Activated naive CD4-positive, alpha-beta T cell treated with anti-CD3 and anti-CD28 coated beads for 36 hours (primary cell): Measurements from ENCODE around the gene BARHL2. TPM values are rescaled to one million over a fixed set of nuclear protein-coding genes. Genes with fewer than 3 reads are reported as not detected.

Source experiments
- CTCF ChIA-PET: fragments of 350-600 bp; sonication (Branson Sonifier 250); formaldehyde crosslinking; loops from one replicate; lab custom pipeline; 2021; ENCODE audit warnings: antibody characterized with exemption; lab: Charles Lee
- DNase-seq: peaks from one replicate; pipeline ENCODE4 v3.0.0-alpha.2; 2020
- H3K27ac Mint-ChIP-seq: one replicate; pipeline ENCODE4 v1.8.0; 2021; ENCODE audit warnings: mild to moderate bottlenecking, mixed read lengths
- H3K27me3 Mint-ChIP-seq: one replicate; pipeline ENCODE4 v1.8.0; 2021; ENCODE audit warnings: low read depth, mixed read lengths
- H3K36me3 Mint-ChIP-seq: one replicate; pipeline ENCODE4 v1.8.0; 2021; ENCODE audit warnings: low read depth, mixed read lengths
- H3K4me1 Mint-ChIP-seq: one replicate; pipeline ENCODE4 v1.8.0; 2021; ENCODE audit warnings: low read depth, mixed read lengths
- H3K4me3 Mint-ChIP-seq: one replicate; pipeline ENCODE4 v1.8.0; 2021; ENCODE audit warnings: mild to moderate bottlenecking, moderate library complexity, mixed read lengths
- H3K9me3 Mint-ChIP-seq: one replicate; pipeline ENCODE4 v1.8.0; 2021; ENCODE audit warnings: mixed read lengths
- intact Hi-C: fragments of 100-400 bp; cut with micrococcal nuclease; formaldehyde crosslinking; loops from one replicate; pipeline ENCODE4 v1.15.1; 2023
- total RNA-seq, 2 experiments: library from RNA; stranded (reverse); gene quantifications; one replicate each; pipeline ENCODE4 v1.2.3, GENCODE V29; 2021

The BARHL2 gene
- total RNA-seq, 2 experiments from 2014 or later: not detected

DNA sequence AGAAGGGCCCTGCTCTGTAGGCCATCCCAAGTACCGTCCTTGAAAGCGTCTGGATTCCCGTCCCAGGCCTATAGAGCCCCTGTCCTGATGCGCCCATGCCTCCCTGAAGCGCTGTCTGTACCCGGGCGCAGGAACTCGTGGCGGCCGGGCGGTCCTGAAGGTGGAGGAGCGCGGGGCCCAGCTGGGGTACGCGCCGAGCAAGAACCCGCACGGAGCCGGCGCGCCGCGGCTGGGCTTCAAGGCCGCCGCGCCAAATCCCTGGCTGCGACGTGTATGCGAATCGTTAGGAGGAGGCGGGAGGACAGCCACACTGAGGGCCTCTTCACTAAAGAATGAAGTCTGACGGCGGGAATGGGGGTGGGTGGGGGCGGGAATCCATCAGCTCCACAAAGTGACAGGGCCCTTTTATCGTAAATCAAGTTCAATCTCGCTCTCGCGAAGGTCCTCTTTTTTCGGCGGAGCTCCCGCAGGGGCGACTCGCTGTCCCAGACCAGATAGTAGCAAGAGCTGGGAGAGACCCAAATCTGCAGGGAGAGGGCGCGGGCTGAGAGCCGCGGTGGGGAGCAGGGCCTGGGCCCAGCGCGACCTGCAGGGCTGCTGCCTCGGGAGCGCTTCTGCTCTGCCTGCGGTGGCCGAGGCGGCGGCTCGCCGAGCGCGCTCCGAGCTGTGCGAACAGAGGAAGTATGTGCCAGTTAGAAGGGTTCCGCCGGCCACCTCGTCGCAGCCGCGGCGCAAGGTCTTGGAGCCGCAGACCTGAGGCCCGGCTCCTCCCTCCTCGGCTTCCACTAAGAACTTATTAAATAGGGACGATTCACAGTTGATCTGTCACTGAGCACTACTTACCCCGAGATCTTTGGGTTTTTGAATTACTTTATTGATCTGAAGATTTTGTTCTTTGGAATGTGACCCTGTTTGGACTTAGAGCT, 10.4 kb downstream of the BARHL2 start:
- H3K27me3 Mint-ChIP-seq: peaks cover 78% of the 10 kb centered on the region
- CTCF ChIA-PET: interaction anchor here (0.6 to 2.0 kb wide), 6 partner anchors 14 to 133 kb away, joined by 3 to 11 read pairs (median 3); no protein-coding TSS in a partner anchor
- no peaks in the 10 kb centered on the region for H3K9me3 Mint-ChIP-seq
- H3K36me3 Mint-ChIP-seq: no peaks in the 10 kb centered on the region
- H3K4me3 Mint-ChIP-seq: peak overlapping the region; percentile 56
- H3K27ac Mint-ChIP-seq: no peak overlapping the region
- peaks cover 12% of the 10 kb centered on the region for H3K4me1 Mint-ChIP-seq
- intact Hi-C loops: loop anchor here (1.0 to 2.0 kb wide), 2 partner anchors 14 to 20 kb away; no protein-coding TSS in a partner anchor
- DNase-seq: no peak

DNA sequence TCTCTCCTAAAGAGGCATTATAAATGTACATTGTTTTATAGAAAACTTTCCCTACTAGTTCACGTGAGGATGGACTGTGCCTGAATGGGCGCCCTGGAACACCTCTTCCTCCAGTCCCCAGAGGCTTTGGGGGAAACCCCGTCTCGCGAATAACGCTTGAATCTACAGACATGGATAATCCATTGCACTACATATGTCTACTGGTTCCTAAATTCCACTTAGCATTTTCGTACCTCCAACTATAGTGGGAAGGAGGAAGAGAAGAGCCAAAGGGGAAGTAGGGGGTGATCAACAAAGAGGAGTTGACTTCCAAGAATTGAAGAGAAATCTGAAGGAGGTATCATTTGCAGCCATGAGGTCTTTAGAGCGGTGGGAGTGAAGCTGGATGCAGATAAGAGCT, 11.1 kb downstream of the BARHL2 start:
- DNase-seq: no peak
- H3K4me1 Mint-ChIP-seq: peaks cover 12% of the 10 kb centered on the region
- H3K9me3 Mint-ChIP-seq: no peaks in the 10 kb centered on the region
- intact Hi-C loops: loop anchor here (2.0 kb wide), 1 partner anchor 15 kb away; no protein-coding TSS in a partner anchor
- peak overlapping the region; percentile 56 for H3K4me3 Mint-ChIP-seq
- H3K36me3 Mint-ChIP-seq: no peaks in the 10 kb centered on the region
- peaks cover 76% of the 10 kb centered on the region for H3K27me3 Mint-ChIP-seq
- no peak overlapping the region for H3K27ac Mint-ChIP-seq
- CTCF ChIA-PET: interaction anchor here (0.6 to 2.0 kb wide), 5 partner anchors 15 to 273 kb away, joined by 3 to 11 read pairs (median 4); no protein-coding TSS in a partner anchor

DNA sequence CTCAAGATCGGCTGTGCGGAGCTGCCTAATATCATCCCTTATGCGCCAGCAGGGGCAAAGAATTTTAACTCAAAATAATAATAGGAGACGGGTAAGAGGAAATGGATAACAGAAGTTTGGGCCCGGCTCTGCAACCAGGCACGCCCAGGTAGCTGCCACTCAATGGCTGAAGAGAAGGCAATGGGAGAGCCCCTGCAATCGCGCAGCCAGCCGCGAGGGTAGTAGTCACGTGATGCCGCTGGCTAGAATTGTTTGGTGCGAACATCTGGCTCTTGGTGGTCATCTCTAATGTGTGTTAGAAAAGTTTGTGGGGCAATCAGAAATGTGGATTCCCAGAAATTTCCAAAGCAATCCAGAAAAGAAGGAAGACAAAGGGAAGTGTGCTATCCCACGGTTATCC, 12.3 kb downstream of the BARHL2 start:
- H3K4me1 Mint-ChIP-seq: peaks cover 12% of the 10 kb centered on the region
- intact Hi-C loops: no loop called here
- peaks cover 66% of the 10 kb centered on the region for H3K27me3 Mint-ChIP-seq
- CTCF ChIA-PET: interaction anchor here (1.3 to 2.0 kb wide), 3 partner anchors 16 to 25 kb away, joined by 3 to 11 read pairs (median 4); no protein-coding TSS in a partner anchor
- H3K36me3 Mint-ChIP-seq: no peaks in the 10 kb centered on the region
- no peak overlapping the region for H3K27ac Mint-ChIP-seq
- no peak overlapping the region for H3K4me3 Mint-ChIP-seq
- no peak for DNase-seq
- H3K9me3 Mint-ChIP-seq: no peaks in the 10 kb centered on the region

DNA sequence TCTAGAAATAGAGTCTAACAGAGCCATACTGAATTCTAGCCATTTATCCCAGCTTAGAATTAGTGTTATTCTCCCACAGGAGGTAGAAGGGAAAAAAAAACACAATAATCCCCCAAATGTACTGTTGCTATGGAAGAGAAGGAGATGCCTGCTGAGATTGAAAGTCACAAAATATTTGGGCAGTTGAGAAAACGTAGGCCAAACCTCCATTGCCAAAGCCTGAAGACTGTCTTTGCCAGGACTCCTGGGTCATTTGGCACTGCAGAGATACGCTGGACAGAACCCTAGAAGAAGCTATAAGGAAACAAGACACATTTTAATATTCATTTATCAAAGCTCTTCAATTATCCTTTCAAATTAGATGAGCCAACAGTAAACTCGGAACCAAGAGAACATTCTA, 22.3 kb downstream of the BARHL2 start:
- H3K9me3 Mint-ChIP-seq: no peaks in the 10 kb centered on the region
- H3K4me1 Mint-ChIP-seq: no peaks in the 10 kb centered on the region
- intact Hi-C loops: no loop called here
- no peak overlapping the region for H3K4me3 Mint-ChIP-seq
- CTCF ChIA-PET: no interaction called here
- DNase-seq: no peak
- no peaks in the 10 kb centered on the region for H3K36me3 Mint-ChIP-seq
- H3K27ac Mint-ChIP-seq: no peak overlapping the region
- peaks cover 18% of the 10 kb centered on the region for H3K27me3 Mint-ChIP-seq

DNA sequence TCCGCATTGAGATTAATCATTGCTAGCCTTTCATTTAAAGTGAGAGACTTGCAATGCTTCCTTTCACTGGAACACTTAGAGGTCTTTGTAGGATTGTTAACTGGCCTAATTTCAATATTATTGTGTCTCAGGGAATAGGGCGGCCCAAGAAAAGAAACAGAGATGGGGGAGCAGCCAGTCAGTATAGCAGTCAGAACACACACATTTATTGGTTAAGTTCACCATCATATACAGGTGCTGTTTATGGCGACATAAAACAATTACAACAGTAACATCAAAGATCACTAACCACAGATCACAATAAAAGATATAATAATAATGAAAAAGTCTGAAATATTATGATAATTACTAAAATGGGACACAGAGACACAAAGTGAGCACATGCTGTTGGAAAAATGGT, 29.4 kb downstream of the BARHL2 start:
- no peak for DNase-seq
- no peaks in the 10 kb centered on the region for H3K4me1 Mint-ChIP-seq
- CTCF ChIA-PET: no interaction called here
- intact Hi-C loops: no loop called here
- H3K4me3 Mint-ChIP-seq: no peak overlapping the region
- no peak overlapping the region for H3K27ac Mint-ChIP-seq
- H3K9me3 Mint-ChIP-seq: no peaks in the 10 kb centered on the region
- peaks cover 16% of the 10 kb centered on the region for H3K27me3 Mint-ChIP-seq
- no peaks in the 10 kb centered on the region for H3K36me3 Mint-ChIP-seq

DNA sequence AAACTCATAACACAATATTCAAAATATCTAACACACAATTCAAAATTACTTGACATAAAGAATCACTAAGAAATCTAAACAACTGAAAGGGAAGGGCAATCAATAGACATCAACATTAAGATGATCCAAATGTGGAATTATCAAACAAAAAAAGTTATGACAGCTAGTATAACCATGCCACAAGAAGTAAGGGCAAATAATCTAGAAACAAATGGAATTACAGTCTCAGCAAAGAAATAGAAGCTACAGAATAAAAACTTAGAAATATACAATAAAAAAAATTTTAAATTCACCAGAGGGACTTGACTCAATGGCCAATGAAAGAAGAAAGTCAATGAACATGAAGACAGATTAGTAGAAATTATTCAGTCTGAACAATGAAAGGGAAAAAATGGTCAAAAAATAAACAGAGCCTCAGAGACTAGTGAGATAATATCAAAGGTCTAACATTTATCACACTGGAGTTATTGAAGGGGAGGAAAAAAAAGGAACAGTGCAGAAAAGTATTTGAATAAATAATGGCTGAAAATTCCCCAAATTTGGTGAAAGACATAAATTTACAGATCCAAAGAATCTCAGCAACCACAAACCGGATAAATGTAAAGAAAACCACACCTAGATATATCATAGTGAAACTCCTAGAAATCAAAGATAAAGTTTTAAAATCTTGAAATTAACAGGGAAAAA, 41.8 kb downstream of the BARHL2 start:
- CTCF ChIA-PET: no interaction called here

DNA sequence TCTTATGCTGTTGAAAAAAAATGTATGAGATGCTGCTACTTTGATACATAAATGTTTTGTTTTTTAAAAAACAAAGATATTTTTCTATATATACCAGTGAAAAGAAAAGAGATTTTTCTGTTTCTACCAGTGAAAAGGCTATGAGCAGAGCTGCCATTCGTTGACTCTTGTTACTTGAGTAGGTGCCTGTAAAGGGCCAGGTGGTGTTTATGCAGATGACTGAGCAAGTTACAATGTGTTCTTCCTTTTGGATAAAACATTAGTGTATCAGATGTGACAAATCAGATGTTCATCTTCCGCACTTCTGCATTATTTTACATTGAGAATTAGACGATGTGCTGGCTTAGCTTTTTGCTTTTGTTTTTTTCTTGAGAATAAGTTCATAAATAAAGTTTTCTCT, 45.4 kb downstream of the BARHL2 start:
- Mint-ChIP-seq H3K4me1 (no peaks in the 10 kb centered on the region), H3K9me3 (peaks cover 13% of the 10 kb centered on the region), H3K36me3 (no peaks in the 10 kb centered on the region), H3K4me3 (no peak overlapping the region), H3K27ac (no peak overlapping the region), H3K27me3 (peaks cover 17% of the 10 kb centered on the region)
- intact Hi-C loops: no loop called here
- CTCF ChIA-PET: interaction anchor here (1.1 kb wide), 1 partner anchor 180 kb away, joined by 4 read pairs; no protein-coding TSS in a partner anchor
- DNase-seq: no peak

More for the DNA sequence above, 41.8 kb downstream of the BARHL2 start:
- H3K27me3 Mint-ChIP-seq: peaks cover 22% of the 10 kb centered on the region
- intact Hi-C loops: no loop called here
- DNase-seq: no peak
- no peaks in the 10 kb centered on the region for H3K36me3 Mint-ChIP-seq
- H3K27ac Mint-ChIP-seq: no peak overlapping the region
- H3K9me3 Mint-ChIP-seq: peaks cover 13% of the 10 kb centered on the region
- H3K4me1 Mint-ChIP-seq: no peaks in the 10 kb centered on the region
- H3K4me3 Mint-ChIP-seq: no peak overlapping the region

DNA sequence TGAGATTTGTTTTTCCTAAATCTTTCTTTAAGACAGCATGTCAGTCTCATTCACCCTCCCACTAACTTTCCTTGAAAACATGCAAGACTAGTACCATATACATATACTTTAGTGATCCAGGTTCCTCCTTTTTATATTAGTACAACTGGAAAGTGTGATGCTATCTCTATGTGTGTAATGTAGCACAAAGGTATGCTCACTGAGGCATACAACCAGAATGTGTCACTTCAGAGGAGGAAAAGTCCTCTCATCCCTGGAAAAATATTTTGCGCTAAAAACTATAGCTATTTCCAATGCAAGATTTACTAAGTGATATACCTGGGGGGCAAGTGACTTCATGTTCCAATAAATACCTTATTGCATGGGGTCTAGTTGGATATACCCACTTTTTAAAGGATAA, 45.9 kb downstream of the BARHL2 start:
- Mint-ChIP-seq H3K27ac (no peak overlapping the region), H3K27me3 (peaks cover 19% of the 10 kb centered on the region), H3K4me1 (no peaks in the 10 kb centered on the region), H3K4me3 (no peak overlapping the region), H3K36me3 (no peaks in the 10 kb centered on the region), H3K9me3 (peaks cover 13% of the 10 kb centered on the region)
- intact Hi-C loops: no loop called here
- CTCF ChIA-PET: interaction anchor here (1.1 kb wide), 1 partner anchor 181 kb away, joined by 4 read pairs; no protein-coding TSS in a partner anchor
- no peak for DNase-seq
